ENCODE measurements around the gene NACC1. TPM values are rescaled to one million over a fixed set of nuclear protein-coding genes. Genes with fewer than 3 reads are reported as not detected.
A peak's percentile ranks its signal among the peaks of the same experiment; 100 is the strongest.

Gene NACC1
- total RNA-seq, 1 experiment from 2014 or later, result 126 TPM

DNA sequence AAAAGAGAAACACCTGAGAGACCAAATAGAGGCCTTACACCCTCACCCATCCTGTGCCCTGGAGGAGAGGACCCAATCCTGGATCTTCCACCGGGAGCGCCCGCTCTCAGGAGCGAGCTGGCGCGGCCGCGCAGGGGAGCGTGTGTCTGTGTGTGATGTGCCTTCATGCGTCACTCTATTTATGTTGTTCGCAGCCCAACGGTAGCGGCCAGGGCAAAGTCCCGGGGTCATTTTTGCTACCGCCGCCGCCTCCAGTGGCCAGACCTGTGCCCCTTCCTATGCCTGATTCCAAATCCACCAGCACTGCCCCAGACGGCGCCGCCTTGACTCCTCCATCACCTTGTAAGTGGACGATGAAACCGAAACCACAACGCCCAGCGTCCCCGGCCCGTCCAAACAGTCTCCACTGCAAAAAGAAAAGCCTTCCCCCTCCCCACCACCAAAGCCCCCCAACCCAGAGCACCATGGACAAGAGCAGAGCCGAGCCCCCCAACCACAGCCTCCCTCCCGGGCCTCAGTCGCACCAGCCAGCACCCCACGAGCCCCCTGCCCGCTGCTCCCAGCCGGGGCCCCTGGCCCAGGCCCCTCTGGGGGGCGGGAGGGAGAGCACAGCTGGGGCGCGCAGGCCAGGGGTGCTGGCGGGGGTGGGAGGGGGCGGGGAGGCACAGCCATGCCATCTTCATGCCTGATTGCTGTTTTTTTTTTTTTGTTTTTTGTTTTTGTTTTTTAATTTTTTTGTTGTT is 30.1 kb upstream of the NACC1 start:
- no peak for DNase-seq (ENCODE audit: low read depth)

DNA sequence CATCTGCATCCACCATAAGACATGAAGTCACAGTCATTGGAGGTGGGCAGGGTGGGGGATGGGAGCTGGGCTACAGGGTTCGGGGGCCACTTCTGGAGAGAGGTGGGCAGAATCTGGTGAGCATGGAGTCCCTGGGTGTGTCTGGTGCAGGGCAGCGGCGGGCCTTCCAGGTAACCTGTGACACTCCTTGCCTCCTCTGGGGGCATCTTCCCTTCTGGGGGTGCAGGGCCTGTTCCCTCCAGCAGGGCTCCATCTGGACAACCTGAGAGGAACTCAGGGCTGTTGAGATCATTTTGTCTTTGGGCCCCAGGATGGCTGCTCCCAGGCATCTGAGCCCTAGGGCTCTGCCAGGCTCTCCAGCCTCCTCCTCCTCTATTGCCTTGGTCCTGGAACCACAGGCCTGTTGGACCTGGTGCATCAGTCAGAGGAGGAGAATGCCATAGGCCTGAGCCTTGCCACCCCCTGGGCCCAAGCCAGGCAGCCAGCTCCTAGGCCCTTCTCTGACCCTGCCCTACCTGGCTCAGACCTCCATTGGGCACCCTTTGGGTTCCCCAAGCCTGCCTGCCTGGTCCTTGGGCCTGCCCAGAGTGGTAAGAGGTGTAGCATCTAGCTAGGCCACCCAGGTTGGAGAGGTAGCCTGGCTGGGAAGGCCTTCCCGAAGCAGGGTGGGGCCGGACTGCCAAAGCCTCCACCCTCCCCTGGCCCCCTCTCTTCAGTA is 28.8 kb upstream of the NACC1 start:
- peak; percentile 25 for DNase-seq (ENCODE audit: low read depth)

DNA sequence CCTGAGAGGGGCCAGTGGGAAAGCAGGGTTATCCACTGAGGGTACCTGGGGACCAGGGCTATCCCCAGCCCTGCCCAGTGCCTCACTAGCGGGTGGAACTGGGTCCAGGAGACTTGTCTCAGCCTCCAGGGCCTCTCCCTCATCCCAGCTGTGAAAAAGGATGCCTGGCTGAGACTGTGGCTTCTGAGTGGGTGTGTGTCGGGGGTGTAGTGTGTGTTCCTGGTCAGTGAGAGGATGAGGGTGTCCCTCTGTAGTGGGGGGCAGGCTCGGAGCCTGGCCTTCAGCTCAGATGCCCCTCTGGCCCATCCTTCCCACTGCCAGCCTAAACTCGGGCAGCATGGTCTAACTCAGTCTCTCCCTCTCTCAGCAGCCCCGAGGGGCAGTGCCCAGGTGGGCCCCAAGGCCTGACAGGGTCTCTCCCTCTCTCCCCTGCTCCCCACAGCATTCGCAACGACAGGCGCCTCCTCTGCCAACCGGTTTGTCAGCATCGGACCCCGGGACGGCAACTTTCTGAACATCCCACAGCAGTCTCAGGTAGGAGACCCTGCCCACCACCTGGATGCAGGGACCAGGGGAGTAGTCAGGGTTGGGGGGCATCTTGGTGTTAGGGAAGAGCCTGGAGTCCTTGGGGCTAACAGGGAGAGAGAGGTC is 28.1 kb upstream of the NACC1 start:
- no peak for DNase-seq (ENCODE audit: low read depth)

DNA sequence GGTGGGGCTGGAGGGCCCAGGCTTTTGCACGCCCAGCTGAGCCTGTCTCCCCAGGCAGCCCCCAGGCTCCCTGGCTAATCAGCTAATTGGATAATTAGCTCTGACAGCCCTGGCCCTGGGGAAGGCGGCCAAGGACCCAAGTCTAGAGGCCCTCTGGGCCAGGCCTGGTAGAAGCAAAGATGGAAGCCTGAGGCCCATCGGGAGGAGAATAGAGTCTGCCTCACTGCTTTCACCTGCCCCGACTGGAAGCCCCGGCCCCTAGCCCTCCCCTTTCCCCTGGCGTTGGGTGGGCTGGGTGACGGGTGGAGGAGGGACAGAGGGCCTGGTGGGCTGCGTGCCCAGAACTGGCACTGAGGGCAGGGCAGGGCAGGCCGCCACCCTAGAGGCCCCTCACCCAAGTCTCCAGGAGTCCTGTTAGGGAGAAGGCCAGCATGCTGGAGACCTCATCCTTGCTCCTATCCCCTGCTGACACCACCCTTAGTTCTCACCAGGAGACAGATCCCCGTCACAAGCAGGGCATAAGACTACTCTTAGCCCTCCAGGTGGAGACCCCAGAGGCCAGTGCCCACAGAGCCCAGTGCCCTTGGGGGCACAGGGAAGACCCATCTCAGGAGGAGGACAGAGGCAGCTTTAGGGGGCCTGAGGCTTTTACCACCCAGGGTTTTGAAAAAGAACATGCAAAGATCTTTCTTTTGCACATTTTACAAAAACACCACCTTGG is 27.4 kb upstream of the NACC1 start:
- no peak for DNase-seq (ENCODE audit: low read depth)

DNA sequence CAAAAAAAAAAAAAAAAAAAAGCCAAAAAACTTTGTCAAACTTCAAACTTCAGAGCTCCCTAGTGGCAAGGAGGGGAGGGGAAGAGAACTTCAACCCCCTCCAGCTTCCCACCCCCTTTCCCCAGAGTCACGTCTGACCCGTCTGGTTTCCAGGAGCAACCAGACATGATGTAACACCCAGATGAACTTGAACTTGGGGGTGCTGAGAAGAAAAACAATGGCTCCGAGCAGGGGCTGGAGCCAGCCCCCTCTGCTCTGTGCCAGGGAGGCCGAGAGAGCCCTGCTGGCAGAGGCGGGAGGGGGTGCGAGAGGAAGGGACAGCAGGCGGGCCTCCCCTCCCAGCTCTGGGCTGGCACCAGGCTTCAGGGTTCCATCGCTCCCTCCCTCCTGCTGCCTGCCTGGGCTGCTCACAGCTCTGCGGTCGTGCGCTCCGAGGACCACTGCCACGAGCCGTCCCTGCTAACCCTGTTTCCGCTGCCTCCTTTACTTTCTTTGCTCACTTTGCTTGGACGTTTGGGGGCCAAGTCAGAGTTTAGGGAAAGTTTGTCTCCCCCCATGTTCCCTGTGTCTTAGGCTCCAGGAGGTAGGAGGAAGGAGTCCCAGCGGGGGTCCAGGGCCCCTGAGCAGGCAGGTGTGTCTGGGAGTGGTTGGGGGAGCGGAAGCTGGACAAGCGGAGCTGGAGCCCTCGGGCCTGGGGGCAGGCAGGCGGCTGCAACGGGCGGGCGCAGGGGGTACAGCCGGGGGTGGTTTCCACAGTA is 26.5 kb upstream of the NACC1 start:
- peak; percentile 38 for DNase-seq (ENCODE audit: low read depth)

DNA sequence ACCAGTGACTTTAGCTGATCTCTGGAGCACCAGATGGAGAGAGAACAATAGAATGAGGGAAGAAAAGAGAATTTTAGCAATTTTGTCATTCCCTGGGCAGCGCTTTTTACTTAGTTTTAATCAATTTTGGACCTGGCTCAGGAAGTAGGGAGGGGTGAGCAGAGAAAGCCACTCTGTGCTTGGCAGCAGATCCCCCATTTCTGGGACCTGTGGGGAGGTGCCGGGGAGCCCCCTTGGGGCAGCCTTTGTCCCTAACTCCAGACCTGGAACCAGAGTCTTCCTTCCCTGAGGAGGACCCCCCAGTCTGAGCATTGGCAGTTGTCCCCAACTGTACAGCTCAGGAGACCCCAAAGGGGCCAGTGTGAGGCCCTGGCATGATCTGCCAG is 25.9 kb upstream of the NACC1 start:
- DNase-seq (ENCODE audit: low read depth), result no peak

DNA sequence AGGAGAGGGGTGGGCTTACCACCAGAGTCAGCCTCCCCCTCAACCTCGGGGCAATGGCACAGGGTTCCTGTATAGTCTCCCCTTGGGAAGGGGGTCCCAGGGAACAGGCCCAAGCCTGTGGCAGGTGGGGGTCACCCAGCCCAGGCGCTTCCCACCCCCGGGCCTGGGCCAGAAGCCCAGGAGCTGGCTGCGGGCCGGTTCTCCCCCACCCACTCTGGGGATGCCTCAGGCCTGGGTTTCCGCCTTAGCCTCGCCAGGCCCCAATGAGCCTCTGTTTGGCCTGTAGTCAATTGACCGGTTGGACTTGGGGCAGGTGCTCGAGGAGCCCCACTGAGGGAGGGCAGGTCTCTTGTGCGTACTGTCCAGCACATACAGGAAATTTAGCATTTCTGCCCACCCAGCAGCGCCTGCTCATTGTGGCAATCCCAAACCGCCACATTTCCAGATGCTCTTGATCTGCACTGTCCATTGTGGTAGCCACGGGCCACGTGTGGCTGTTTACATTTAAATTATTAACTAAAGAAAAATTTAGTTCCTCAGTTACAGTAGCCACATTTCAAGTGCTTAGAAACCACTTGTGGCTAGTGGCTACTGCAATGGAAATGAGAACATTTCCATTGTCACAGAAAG is 25.3 kb upstream of the NACC1 start:
- peak; percentile 54 for DNase-seq (ENCODE audit: low read depth)

DNA sequence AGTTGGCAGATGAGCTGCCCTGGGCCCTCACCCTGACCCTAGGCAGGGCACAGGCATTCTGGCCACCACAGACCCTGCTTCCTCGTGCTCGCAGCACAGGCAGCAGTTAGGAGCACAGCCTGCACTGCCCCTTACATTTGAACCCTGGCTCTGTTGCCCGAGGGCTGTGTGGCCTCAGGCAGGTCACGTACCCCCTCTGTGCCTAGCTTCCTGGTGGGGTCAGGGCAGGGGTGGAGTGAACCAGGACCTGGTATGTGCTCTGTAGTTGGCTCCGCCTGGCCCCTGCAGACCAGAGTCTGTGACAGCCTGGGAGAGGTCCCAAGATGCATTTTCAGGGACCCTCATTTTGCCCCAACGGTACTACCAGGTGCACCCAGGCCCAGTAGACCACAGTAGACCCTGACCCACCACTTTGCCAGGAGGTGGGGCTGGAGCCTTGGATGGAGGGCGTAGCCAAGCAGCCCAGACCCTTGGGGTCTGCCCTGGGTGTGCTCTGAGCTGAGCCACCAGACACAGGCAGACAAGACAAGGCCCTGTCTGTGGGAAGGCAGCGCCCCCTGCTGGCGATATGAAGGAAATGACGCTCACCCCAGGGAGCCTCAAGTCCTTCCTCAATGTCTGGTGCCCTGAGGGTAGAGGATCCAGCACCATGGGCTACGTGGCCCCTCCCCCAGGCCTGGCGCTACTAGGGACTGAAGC is 24.5 kb upstream of the NACC1 start:
- DNase-seq (ENCODE audit: low read depth), result peak; percentile 76

DNA sequence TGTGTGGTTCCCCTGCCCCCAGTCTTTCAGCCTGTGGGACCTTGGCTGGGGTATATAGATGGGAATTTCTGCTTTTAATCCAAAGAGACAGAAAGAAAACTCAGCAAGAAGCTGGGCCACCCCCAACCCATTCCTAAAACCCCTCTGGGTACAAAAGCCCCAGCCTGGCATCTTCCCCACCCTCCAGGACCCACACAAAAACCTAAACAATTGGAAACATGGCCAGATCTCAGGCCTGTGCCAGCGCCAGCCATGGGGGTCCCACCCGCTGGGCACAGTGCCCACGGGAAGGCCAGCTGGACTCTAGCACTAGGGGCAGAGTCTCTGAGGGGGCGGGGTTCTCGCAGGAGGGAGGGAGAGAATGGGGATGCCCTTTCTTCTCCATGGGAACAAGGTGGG is 24.0 kb upstream of the NACC1 start:
- DNase-seq (ENCODE audit: low read depth), result no peak

DNA sequence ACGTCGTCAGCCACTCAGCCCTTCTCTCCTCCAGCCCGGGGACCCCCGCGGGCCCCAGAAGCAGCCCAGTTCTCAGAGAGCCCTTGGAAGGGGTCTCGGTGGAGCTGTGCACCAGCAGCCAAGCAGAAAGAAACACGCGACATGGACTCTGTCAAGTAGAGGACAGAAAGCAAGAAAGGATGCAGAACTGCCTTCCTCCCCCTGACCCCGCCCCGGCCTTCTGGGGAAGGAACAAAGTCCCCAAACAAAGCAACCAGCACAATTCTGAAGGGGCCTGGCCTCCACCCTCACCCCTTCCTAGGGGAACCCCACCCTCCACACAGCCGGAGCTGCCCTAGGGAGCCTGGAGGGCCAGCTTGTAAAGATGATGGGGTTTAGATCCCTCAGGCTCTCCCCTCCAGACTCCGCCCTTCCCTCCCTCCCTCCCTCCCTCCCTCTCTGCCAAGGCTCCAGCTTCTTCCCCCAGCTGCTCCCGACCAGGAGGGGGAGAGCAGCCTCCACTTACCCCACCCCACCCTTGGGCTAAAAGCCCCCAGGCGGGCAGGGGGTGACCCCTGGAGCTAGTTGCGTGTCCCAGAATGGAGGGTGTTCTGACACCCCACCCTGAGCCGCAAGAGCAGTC is 23.2 kb upstream of the NACC1 start:
- no peak for DNase-seq (ENCODE audit: low read depth)

DNA sequence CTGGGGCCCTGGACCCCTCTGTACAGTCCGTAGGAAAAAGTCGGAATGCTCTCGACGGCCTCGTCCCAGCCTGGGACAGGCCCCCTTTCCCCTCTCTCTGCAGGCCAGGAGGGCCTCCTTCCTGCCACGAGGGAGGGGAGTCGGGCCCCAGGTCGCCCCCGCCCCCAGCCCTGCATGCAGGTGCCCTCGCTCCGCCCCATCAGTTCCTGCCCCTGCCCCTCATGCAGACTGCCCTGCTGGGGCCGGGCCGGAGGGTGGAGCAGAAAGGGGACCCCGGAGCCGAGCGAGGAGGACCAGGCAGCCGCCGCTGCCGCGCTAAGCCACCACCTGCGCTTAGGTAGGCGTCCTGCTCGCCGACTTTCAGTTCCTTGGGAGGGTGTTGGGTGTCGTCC is 22.7 kb upstream of the NACC1 start:
- DNase-seq (ENCODE audit: low read depth), result no peak

DNA sequence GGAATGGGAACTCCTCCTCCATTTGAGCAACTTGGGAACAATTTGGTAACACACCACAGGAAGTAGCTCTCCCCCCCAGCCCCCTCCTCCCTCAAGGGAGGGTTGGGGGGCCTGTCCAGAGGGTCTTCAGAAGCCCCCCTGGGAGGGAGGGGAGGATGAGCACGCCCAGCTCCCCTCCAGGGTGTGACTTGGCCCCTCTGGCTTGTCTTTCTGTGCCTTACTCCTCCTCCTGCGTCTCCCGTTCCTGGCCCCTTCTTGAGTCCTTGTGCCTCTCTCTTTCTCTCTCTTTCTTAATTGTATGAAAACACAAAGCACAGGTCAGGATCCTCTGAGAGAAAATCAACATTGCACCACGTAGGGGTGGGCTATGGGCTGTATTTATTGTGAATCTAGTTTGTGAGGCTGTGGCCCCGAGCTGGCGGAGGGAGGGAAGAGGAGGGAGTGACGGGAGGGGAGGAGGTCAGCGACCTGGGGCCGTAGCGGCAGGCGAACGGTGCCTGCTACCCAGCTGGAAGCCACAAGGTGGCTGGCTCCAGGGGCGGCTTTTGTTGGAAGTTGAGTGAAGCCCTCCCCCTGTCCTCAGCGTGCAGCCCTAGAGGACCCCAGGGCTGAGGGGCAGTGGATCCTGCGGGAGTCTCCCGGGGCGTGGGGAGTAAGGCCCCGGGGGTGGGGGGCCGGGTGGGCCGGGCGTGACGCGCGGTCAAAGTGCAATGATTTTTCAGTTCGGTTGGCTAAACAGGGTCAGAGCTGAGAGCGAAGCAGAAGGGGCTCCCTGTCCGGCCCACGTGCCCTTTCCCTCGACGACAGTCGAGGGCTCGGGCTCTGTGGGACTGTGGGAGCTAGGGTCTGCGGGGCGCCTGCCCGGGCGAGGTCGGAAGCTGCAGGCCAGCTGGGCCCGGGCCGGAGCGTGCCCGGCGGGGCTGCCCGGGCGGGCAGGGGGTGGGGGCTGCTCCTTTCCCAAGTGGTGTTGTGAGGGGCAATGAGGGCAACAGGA is 21.8 kb upstream of the NACC1 start:
- no peak for DNase-seq (ENCODE audit: low read depth)

DNA sequence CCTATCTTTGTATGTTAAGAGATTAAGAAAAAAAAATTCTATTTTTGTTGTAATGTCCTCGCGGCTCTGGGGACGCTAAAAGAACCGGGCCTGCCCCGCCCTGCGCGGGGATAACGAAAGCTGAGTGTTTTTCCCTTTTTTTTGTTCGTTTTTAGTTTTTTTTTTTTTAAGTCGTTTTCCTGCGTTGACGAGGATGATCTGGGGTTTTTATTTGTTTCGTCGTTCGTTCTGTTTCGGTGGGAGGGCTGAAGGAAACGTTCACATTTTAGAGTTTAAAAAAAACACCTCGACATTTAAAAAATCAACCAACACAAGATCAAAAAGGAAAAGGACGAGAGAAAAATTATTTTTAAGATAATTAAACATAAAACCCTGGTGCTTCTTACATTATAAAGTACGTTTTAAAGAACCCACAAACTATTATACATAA is 21.0 kb upstream of the NACC1 start:
- no peak for DNase-seq (ENCODE audit: low read depth)

DNA sequence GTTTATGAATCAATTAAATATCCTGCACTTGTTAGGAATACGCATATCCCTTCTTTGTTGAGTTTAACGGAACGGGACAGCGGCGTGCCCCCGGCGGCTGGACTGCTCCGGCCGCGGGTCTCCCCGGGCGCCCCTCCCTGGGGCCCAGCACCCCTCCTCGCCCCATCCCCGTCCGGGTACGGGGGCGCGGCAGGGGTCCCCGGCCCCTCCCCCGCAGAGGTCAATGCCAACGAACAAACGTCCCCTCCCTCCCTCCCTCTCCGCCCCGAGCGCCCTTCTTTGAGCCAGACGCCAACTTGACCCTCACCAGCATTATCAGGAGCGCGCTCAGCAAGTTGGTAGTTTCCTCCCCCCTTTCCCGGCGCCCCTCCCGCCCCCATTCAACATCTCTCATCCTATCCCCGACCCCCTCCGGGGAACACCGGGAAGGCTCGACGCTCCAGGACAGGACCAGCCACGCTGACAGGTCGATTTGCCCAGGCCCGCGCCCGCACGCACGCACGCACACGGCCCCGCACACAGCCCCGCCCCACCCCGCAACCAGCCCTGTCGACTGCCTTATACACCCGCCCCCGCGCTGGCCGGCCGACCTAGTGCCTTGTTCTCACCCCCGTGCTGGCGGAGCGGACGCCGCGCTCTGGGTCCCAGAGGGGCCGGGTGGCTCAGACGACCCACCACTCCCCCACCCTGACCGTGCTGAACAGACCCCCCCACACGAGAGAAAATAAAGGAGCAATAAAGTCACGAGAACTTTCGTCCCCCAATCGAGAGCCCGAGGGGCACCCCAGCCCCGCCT is 20.4 kb upstream of the NACC1 start:
- DNase-seq (ENCODE audit: low read depth), result no peak

DNA sequence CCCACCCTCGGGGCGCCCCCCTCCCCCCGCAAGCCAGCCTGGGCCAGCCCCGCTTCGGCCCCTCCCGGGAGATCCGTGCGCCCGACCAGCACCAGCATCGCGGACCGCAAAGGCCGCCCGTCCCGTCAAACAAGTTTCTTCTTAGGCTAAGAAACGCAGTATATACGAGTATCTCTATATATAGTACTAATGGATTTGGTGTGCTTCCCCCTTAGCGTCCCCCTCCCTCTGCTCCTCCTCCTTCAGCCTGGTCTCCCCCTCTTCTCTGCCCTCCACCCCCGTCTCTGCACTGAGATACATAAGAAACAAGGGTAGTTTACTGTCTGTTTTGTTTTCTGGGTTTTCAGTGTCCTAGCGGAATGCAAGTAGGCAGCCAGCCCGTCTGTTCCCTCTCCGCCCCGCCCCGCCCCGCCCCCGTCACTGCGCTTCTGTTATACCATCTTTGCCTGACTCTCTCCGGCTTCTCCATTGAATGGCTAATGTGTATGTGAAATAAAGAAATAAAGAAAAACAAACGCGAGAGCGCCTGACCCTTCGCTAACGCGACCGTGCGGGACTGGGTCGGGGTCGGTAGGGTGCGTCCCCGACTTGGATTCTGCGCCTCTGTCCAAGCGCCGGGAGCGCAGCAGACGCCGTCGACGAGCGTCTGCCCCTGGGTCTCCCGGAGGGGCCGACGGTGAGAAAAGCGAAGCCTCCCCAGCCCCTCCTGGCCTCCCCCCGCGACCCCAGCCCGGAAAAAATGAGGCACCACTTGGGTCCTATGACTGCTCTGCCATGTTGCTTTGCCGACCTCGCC is 19.6 kb upstream of the NACC1 start:
- DNase-seq (ENCODE audit: low read depth), result no peak

DNA sequence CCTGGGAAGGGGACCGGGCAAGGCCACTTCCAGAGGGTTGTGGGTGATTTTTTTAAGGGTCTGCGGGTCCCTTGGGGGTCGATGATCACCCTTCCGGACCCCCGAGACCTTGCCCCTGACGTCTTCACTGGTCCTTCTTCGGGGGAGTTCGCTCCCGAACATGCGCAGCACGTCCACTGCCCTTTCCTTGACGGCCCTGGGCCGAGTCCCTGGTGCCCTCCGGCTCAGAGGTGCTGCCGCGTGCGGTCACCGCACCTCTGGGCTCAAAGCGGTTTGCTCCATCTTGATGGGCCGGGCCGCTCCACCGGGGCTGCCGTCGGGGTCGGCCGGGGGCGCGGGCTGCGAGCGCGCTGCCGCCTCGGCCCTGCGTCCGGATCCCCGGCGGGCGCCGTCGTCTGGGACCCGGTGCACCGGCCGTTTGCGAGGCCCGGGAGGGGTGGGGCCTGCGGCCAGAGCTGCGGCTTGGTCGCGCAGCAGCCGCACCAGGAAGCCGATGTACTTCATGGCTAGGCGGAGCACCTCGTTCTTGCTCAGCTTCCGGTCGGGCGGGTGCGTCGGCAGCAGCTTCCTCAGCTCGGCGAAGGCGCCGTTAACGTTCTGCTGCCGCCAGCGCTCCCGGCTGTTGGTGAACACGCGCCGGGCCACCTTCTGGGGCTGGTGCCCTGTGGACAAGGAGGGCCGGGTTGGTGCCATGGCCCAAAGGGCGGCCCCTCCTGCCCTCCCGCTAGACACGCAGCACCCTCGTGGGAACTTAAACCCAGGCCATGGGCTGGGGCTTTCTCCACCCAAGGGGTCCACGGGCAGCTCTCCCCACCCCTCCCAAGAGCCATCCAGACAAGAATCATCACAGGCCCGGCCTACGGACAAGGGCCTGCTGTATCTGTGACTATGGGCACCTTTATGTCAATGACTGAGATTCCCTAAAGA is 18.7 kb upstream of the NACC1 start:
- no peak for DNase-seq (ENCODE audit: low read depth)

Measured in M059J (cell line).